Measurements from ENCODE around the gene RBM26. TPM values are rescaled to one million over a fixed set of nuclear protein-coding genes. Genes with fewer than 3 reads are reported as not detected.

RBM26 gene
- total RNA-seq, 4 donors from 2014 or later = 19.8 to 29.9 (median 21.3) TPM

GRCh38 chr13:79306650-79307049, 99.4 kb downstream of the RBM26 start:
- 75% methylated on average over 1 of the region's 1 CpG for WGBS
- no peaks in the 10 kb centered on the region for H3K9me3 ChIP-seq
- peaks cover 0 to 2% (median 0%) of the 10 kb centered on the region in 4 donors for H3K27me3 ChIP-seq
- no peak overlapping the region for H3K4me3 ChIP-seq
- peaks cover 0 to 15% (median 10%) of the 10 kb centered on the region in 4 donors for H3K4me1 ChIP-seq
- TF ChIP-seq CTCF (IDR thresholded peaks at IDR 0.05) = no peak
- no peak for TF ChIP-seq POLR2A (IDR thresholded peaks at IDR 0.05; ENCODE audit: low read depth)
- TF ChIP-seq POLR2AphosphoS5 (IDR thresholded peaks at IDR 0.05) = no peak
- no peak for TF ChIP-seq EP300 (IDR thresholded peaks at IDR 0.05)
- no peak for DNase-seq (ENCODE audit: extremely low spot score)
- intact Hi-C loops (cut with DNase I) = no loop called here
- H3K36me3 ChIP-seq = no peaks in the 10 kb centered on the region
- H3K27ac ChIP-seq (replicated peaks in 1 of 4) = no peak overlapping the region

GRCh38 chr13:79297128-79297527, 108.9 kb downstream of the RBM26 start:
- no peak overlapping the region for H3K27ac ChIP-seq (replicated peaks in 1 of 4)
- no peak for DNase-seq (ENCODE audit: extremely low spot score)
- WGBS = 62% methylated on average over 2 of the region's 2 CpGs
- no peak overlapping the region for H3K4me3 ChIP-seq
- no peaks in the 10 kb centered on the region for H3K4me1 ChIP-seq
- peaks cover 0 to 16% (median 0%) of the 10 kb centered on the region in 4 donors for H3K27me3 ChIP-seq
- intact Hi-C loops (cut with DNase I) = no loop called here
- no peaks in the 10 kb centered on the region for H3K36me3 ChIP-seq
- peaks cover 0 to 10% (median 4%) of the 10 kb centered on the region in 4 donors for H3K9me3 ChIP-seq
- TF ChIP-seq POLR2A (IDR thresholded peaks at IDR 0.05; ENCODE audit: low read depth) = no peak
- no peak for TF ChIP-seq POLR2AphosphoS5 (IDR thresholded peaks at IDR 0.05)
- no peak for TF ChIP-seq EP300 (IDR thresholded peaks at IDR 0.05)
- TF ChIP-seq CTCF (IDR thresholded peaks at IDR 0.05) = no peak

GRCh38 chr13:79295906-79296706, 109.9 kb downstream of the RBM26 start:
- no peak for DNase-seq (ENCODE audit: extremely low spot score)
- no peak overlapping the region for H3K4me3 ChIP-seq
- peaks cover 0 to 10% (median 4%) of the 10 kb centered on the region in 4 donors for H3K9me3 ChIP-seq
- H3K4me1 ChIP-seq = no peaks in the 10 kb centered on the region
- peaks cover 0 to 16% (median 0%) of the 10 kb centered on the region in 4 donors for H3K27me3 ChIP-seq
- intact Hi-C loops (cut with DNase I) = no loop called here
- no peaks in the 10 kb centered on the region for H3K36me3 ChIP-seq
- H3K27ac ChIP-seq (replicated peaks in 1 of 4) = no peak overlapping the region
- TF ChIP-seq POLR2AphosphoS5 (IDR thresholded peaks at IDR 0.05) (no peak), EP300 (IDR thresholded peaks at IDR 0.05) (no peak), CTCF (IDR thresholded peaks at IDR 0.05) (no peak), POLR2A (IDR thresholded peaks at IDR 0.05; ENCODE audit: low read depth) (no peak)
- WGBS = 82% methylated on average over 4 of the region's 4 CpGs

- no peak overlapping the region for H3K4me3 ChIP-seq
- intact Hi-C loops (cut with DNase I) = no loop called here
- H3K36me3 ChIP-seq = no peaks in the 10 kb centered on the region
- DNase-seq (ENCODE audit: extremely low spot score) = no peak
- H3K27ac ChIP-seq (replicated peaks in 1 of 4) = no peak overlapping the region
- H3K4me1 ChIP-seq = no peaks in the 10 kb centered on the region
- no peak for TF ChIP-seq CTCF (IDR thresholded peaks at IDR 0.05)
- no peak for TF ChIP-seq POLR2AphosphoS5 (IDR thresholded peaks at IDR 0.05)
- no peak for TF ChIP-seq EP300 (IDR thresholded peaks at IDR 0.05)
- no peak for TF ChIP-seq POLR2A (IDR thresholded peaks at IDR 0.05; ENCODE audit: low read depth)
- no peaks in the 10 kb centered on the region for H3K27me3 ChIP-seq
- 86% methylated on average over 9 of the region's 9 CpGs for WGBS
- no peaks in the 10 kb centered on the region for H3K9me3 ChIP-seq
These were observed 115.3 kb downstream of the RBM26 start for GRCh38 chr13:79290595-79291244.
